Fibroblast of villous mesenchyme (primary cell): Measurements from ENCODE around the gene TMEM236. TPM values are rescaled to one million over a fixed set of nuclear protein-coding genes. Genes with fewer than 3 reads are reported as not detected.
A peak's percentile ranks its signal among the peaks of the same experiment; 100 is the strongest.

ENCODE experiments used
- DNase-seq: peaks from one replicate; pipeline ENCODE4 v3.0.0-alpha.2; 2010; ENCODE audit warnings: low read depth
- H3K4me3 ChIP-seq: 2 replicates; pipeline ENCODE4 v1.5.1; 2011; ENCODE audit warnings: low read depth, mild to moderate bottlenecking, low read length
- total RNA-seq: library from RNA; depleted of rRNA; stranded (reverse); fragments of >200 nt; gene quantifications from 2 replicates; pipeline ENCODE4 v1.2.3, GENCODE V29; 2012
- TF ChIP-seq, protein P1 (sequence below): IDR thresholded peaks from 2 replicates; pipeline ENCODE4 v1.5.1; 2012; ENCODE audit warnings: low read depth, mild to moderate bottlenecking, low read length; ENCODE audit not compliant: insufficient read depth

Gene TMEM236
- total RNA-seq, 1 donor = under 0.01 TPM

DNA sequence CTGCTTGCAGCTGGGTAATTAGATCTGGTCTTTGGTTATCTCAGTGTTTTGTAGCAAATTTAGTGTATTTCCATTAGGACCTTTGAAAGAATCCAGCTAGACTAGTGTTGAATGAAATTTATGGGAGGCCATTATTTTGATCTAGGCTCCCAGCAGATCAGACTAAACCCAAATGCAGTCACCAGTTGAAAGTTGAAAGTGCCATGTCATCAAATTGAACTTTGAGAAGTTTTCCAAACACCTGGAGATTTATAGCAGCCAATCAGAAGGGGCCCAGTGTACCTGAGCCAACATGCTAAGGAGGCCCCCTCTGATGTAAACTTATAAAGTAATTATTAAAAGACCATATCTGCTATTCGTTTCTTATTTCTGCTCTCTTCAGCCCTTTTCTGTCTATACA lies 11.3 kb upstream of the TMEM236 start:
- DNase-seq = no peak
- TF ChIP-seq, protein P1, sequence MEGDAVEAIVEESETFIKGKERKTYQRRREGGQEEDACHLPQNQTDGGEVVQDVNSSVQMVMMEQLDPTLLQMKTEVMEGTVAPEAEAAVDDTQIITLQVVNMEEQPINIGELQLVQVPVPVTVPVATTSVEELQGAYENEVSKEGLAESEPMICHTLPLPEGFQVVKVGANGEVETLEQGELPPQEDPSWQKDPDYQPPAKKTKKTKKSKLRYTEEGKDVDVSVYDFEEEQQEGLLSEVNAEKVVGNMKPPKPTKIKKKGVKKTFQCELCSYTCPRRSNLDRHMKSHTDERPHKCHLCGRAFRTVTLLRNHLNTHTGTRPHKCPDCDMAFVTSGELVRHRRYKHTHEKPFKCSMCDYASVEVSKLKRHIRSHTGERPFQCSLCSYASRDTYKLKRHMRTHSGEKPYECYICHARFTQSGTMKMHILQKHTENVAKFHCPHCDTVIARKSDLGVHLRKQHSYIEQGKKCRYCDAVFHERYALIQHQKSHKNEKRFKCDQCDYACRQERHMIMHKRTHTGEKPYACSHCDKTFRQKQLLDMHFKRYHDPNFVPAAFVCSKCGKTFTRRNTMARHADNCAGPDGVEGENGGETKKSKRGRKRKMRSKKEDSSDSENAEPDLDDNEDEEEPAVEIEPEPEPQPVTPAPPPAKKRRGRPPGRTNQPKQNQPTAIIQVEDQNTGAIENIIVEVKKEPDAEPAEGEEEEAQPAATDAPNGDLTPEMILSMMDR = no peak
- H3K4me3 ChIP-seq = no peak overlapping the region

DNA sequence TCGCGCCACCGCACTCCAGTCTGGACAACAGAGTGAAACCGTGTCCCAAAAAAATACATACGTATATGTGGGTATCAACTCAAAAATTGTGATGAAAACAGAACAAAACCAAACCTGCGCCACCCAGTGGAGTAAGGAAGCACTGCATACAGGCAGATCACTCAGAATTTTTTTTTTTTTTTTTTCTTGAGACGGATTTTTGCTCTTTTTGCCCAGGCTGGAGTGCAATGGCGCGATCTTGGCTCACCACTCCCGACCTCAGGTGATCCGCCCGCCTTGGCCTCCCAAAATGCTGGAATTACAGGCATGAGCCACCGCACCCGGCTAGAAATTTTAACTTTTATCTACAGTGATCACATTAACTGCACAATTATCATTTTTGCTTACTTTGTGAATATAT lies 9.1 kb upstream of the TMEM236 start:
- DNase-seq = peak; percentile 65
- TF ChIP-seq, protein P1 = peak; percentile 82
- peak overlapping the region; percentile 39 for H3K4me3 ChIP-seq

DNA sequence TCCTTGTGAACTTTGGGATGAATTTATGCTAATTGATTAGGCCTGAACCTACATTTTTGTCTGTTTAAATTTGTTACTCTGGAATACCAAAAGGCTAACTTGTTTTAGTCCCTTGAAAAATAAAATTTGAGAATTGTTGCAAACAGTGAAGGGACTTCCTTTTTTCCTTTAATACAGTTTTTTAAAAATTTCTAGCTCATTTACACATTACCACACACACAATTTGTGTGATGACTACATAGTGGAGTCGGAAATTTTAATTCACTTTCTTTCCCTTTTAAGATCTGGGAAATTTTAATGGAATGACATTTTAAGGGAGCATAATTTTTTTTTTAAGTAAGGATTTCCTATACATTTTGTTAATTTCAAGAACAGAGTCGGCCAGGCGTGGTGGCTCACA lies 8.6 kb upstream of the TMEM236 start:
- TF ChIP-seq, protein P1 = no peak

DNA sequence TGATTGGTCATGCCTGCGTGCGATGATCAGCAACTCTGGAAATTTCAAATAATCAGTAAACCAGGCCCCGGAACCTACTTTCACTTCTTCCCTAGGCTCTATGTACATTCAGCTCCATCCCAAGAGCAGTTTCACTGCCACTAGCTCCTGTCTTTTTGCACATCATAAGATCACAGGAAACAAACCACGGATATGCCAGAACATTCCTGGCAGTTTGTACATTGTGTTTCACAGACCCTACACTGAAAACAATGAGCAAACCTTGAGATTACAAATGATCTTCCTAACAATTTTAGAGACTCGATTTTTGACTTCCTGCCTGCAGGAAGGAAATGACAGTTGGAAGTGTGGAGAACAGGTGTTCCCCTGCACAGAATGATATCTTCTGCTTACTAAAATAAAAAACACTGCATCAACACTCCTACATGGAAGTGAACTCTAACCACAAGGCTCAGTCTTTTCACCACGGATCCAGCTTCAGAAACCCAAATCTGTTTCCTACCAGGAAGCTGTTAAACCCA lies 7.6 kb upstream of the TMEM236 start:
- no peak for DNase-seq
- TF ChIP-seq, protein P1 = no peak
- H3K4me3 ChIP-seq = no peak overlapping the region

More for the DNA sequence above, 8.6 kb upstream of the TMEM236 start:
- H3K4me3 ChIP-seq = no peak overlapping the region
- DNase-seq = no peak

DNA sequence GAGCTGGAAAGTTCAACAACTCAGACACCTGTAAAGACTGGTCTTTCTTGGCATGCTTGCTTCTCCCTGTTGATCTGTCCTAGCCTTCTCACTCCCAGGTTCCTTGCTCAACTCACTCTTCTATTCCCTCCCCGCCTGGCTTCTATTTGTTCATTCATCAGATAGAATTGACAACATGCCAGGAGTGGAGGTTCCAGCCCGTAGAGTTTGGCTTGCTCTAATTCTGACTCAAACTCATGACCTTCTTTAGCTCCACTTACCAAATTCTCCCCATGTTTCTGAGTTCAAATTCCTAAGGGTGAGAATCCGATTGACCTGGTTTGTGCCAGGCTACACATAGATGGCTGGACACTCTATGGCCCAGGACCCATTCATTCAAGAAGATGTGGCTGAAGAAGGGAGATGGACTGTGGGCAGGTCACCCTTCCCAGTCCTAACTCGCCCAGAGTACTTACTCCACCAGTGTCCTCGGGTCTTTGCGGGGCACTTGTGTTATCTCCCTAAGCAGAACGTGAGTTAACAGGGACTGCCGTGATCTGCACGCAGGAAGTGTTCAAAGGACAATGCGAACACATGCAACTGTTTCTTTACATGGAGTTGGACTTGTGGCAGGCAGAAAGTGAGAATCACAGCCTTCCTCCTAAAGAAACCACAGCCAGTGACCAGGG lies 4.0 kb upstream of the TMEM236 start:
- no peak overlapping the region for H3K4me3 ChIP-seq
- no peak for DNase-seq
- TF ChIP-seq, protein P1 = no peak

DNA sequence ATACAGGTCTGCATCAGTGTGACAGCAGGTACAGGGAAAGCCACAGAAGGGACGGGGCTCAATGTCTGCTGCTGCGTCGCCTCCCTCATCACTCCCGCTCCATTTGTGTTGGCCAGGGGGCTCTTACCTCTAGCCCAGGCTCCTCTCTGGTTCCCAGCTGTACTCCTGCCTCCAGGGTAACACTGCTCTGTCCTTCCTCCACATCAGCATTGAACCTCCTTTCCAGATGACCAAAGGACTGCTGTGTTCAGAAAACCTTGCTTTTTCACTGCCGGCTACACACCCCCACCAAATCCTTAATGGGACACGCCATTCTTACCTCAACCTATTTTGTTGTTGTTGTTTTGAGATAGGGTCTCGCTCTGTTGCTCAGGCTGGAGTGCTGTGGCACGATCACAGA lies 2.1 kb upstream of the TMEM236 start:
- no peak for DNase-seq
- TF ChIP-seq, protein P1 = no peak
- no peak overlapping the region for H3K4me3 ChIP-seq
